ENCODE data around the gene FAM3A.
A peak's percentile ranks its signal among the peaks of the same experiment; 100 is the strongest.

The FAM3A gene

DNA sequence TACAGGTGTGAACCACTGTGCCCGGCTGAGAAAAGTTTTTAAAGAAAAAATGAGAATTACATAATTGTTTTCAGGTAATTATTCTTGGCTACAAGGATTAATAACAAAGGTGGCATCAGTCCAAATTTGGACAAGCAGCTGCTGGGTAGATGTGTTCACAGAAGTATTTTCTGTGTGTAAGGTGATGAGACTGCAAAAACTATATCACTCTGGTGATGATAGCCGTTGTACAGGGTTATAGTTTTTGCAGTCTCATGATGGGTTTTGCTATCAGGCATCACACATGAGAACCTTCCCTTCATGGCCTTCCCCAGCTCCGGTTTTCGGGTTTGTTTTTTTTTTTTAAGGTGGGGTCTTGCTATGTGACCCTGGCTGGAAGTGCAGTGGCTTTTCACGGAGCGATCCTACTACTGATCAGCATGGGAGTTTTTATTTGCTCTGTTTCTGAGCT lies 20.5 kb downstream of the FAM3A start:
- Mint-ChIP-seq H3K4me1 (peaks cover 8% of the 10 kb centered on the region), H3K4me3 (no peak overlapping the region), H3K27ac (no peak overlapping the region), H3K9me3 (peaks cover 51% of the 10 kb centered on the region), H3K27me3 (ENCODE audit: low read depth, poor library complexity) (no peaks in the 10 kb centered on the region), H3K36me3 (ENCODE audit: low read depth) (no peaks in the 10 kb centered on the region)
- no peak for TF ChIP-seq CTCF (IDR thresholded peaks at IDR 0.05)
- DNase-seq = no peak

- TF ChIP-seq CTCF (IDR thresholded peaks at IDR 0.05) = no peak
- H3K4me1 Mint-ChIP-seq = peaks cover 9% of the 10 kb centered on the region
- DNase-seq = no peak
- H3K4me3 Mint-ChIP-seq = no peak overlapping the region
- H3K27me3 Mint-ChIP-seq (ENCODE audit: low read depth, poor library complexity) = no peaks in the 10 kb centered on the region
- no peaks in the 10 kb centered on the region for H3K36me3 Mint-ChIP-seq (ENCODE audit: low read depth)
- no peak overlapping the region for H3K27ac Mint-ChIP-seq
- peaks cover 50% of the 10 kb centered on the region for H3K9me3 Mint-ChIP-seq
Measured at GRCh38 chrX:154494715-154495114, 21.3 kb downstream of the FAM3A start.

GRCh38 chrX:154490414-154491083 lies 25.5 kb downstream of the FAM3A start, which contains the start of gene SLC10A3:
TSS of gene SLC10A3 (minus strand) at chrX:154490629. CDS start at chrX:154488940, 1,689 bp downstream.
- Mint-ChIP-seq H3K4me1 (peaks cover 15% of the 10 kb centered on the region), H3K27ac (peak within 1 kb of the TSS; percentile 93), H3K9me3 (peaks cover 53% of the 10 kb centered on the region), H3K36me3 (ENCODE audit: low read depth) (peaks cover 8% of the 10 kb centered on the region), H3K27me3 (ENCODE audit: low read depth, poor library complexity) (no peaks in the 10 kb centered on the region), H3K4me3 (peak within 1 kb of the TSS; percentile 83)
- TF ChIP-seq CTCF (IDR thresholded peaks at IDR 0.05) = no peak
- DNase-seq = peak; percentile 88

DNA sequence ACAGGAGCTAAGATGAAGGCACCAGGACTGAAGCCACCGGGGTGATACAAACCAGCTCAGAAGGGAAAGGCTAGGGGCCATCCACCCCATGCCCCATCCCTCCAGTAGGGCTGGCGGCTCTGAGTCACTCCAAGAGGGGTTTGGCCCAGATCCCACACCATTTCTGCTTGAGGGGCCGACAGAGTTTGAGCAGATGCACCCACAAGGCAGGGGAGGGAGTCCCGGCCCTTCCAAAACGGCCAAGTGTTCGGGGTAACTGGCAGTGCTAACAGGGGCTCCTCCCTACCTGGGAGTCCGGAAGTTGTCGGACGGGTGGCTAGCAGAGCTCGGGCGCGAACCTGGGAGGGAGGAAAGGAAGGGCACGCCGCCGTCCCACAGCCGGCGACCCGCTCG lies 26.0 kb downstream of the FAM3A start:
- DNase-seq = no peak
- H3K4me1 Mint-ChIP-seq = peaks cover 15% of the 10 kb centered on the region
- H3K9me3 Mint-ChIP-seq = peaks cover 52% of the 10 kb centered on the region
- peaks cover 8% of the 10 kb centered on the region for H3K36me3 Mint-ChIP-seq (ENCODE audit: low read depth)
- no peaks in the 10 kb centered on the region for H3K27me3 Mint-ChIP-seq (ENCODE audit: low read depth, poor library complexity)
- TF ChIP-seq CTCF (IDR thresholded peaks at IDR 0.05) = no peak
- peak overlapping the region; percentile 82 for H3K4me3 Mint-ChIP-seq
- H3K27ac Mint-ChIP-seq = no peak overlapping the region

- H3K4me1 Mint-ChIP-seq = peaks cover 15% of the 10 kb centered on the region
- no peak for TF ChIP-seq CTCF (IDR thresholded peaks at IDR 0.05)
- no peak for DNase-seq
- no peaks in the 10 kb centered on the region for H3K27me3 Mint-ChIP-seq (ENCODE audit: low read depth, poor library complexity)
- H3K27ac Mint-ChIP-seq = no peak overlapping the region
- peak overlapping the region; percentile 82 for H3K4me3 Mint-ChIP-seq
- peaks cover 8% of the 10 kb centered on the region for H3K36me3 Mint-ChIP-seq (ENCODE audit: low read depth)
- H3K9me3 Mint-ChIP-seq = peaks cover 52% of the 10 kb centered on the region
Measured at GRCh38 chrX:154489182-154489581, 26.9 kb downstream of the FAM3A start.
